RWPE1 (cell line): Measurements from ENCODE around the gene KIF18B.

Experiments used
- CTCF ChIA-PET: fragments of 350-600 bp; sonication (Branson Sonifier 250); formaldehyde crosslinking; extraction: SDS; loops from one replicate; lab custom pipeline; 2021; lab: Yijun Ruan, JAX
- POLR2A ChIA-PET: fragments of 400-600 bp; formaldehyde crosslinking; extraction: SDS; loops from one replicate; lab custom pipeline; 2020; ENCODE audit warnings: antibody characterized with exemption; ENCODE audit not compliant: low non-redundant PET; lab: Yijun Ruan, JAX
- DNase-seq: peaks from one replicate; pipeline ENCODE4 v3.0.0; 2012; ENCODE audit warnings: low spot score
- H3K27ac ChIP-seq: fragments of 450-650 bp; 2 replicates; pipeline ENCODE4 v1.5.1; 2017
- TF ChIP-seq, protein P1 (sequence below): fragments of 450-650 bp; conservative IDR thresholded peaks from 2 replicates; pipeline ENCODE4 v1.5.1; 2017; ENCODE audit warnings: low read depth, mild to moderate bottlenecking

The KIF18B gene

GRCh38 chr17:44979426-44979995, 31.9 kb upstream of the KIF18B start:
- TF ChIP-seq, protein P1, sequence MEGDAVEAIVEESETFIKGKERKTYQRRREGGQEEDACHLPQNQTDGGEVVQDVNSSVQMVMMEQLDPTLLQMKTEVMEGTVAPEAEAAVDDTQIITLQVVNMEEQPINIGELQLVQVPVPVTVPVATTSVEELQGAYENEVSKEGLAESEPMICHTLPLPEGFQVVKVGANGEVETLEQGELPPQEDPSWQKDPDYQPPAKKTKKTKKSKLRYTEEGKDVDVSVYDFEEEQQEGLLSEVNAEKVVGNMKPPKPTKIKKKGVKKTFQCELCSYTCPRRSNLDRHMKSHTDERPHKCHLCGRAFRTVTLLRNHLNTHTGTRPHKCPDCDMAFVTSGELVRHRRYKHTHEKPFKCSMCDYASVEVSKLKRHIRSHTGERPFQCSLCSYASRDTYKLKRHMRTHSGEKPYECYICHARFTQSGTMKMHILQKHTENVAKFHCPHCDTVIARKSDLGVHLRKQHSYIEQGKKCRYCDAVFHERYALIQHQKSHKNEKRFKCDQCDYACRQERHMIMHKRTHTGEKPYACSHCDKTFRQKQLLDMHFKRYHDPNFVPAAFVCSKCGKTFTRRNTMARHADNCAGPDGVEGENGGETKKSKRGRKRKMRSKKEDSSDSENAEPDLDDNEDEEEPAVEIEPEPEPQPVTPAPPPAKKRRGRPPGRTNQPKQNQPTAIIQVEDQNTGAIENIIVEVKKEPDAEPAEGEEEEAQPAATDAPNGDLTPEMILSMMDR = no peak
- CTCF ChIA-PET = interaction anchor here (0.6 kb wide), 1 partner anchor 1190 kb away, joined by 3 read pairs; no protein-coding TSS in a partner anchor
- DNase-seq = no peak
- H3K27ac ChIP-seq = peak overlapping the region; percentile 90
- POLR2A ChIA-PET = no interaction called here

DNA sequence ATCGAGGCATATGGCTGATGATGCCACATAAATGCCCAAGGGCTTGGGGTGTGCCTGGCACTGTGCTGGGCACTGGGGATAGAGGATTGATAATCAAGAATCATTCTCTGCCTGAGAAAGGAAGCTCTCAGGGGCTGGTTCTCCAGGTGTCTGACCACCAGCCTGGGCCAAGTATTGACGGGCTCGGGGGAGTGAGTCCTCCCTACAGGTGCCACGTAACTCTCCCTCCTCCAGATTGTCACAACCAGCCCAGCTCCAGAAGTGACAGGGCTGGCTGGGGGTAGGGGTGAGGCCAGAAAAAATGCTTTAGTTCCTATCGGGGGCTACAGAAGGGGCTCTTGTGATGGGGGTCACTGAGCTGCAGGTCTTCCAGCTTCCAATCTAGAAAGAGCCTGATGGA, 31.2 kb upstream of the KIF18B start:
- TF ChIP-seq, protein P1 = no peak
- ChIA-PET CTCF (interaction anchor here (0.6 to 0.7 kb wide), 2 partner anchors 43 to 1190 kb away, joined by 3 read pairs; no protein-coding TSS in a partner anchor), POLR2A (no interaction called here)
- no peak for DNase-seq
- no peak overlapping the region for H3K27ac ChIP-seq

- CTCF ChIA-PET = no interaction called here
- TF ChIP-seq, protein P1 = no peak
- peak overlapping the region; percentile 7; the same call in 1 of the 2 replicates for H3K27ac ChIP-seq
- DNase-seq = no peak
- POLR2A ChIA-PET = no interaction called here
Measured at GRCh38 chr17:44977814-44978550, 30.4 kb upstream of the KIF18B start.

DNA sequence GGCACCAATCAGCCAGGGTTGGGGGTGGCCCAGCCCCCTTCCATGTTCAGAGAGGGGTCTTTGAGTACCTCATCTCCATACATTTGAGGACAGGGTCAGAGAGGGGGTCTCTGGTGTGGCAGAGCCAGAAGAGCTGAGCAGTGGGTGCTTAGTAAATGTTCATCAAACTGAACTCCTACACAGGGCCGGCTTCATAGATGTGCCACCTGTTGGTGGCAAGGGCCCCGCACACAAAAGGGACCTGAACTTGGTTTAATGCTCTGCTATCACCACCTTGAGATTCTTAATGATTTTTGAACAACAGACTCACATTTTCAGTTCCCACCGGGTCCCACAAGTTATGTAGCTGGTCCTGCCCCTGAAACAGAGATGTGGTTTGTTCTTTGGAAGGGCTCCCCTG, 29.5 kb upstream of the KIF18B start:
- ChIA-PET POLR2A (interaction anchor here (0.5 to 0.6 kb wide), 2 partner anchors 27 to 34 kb away, joined by 4 to 6 read pairs; no protein-coding TSS in a partner anchor), CTCF (no interaction called here)
- H3K27ac ChIP-seq = peak overlapping the region; percentile 7; the same call in 1 of the 2 replicates
- no peak for DNase-seq
- TF ChIP-seq, protein P1 = no peak

- TF ChIP-seq, protein P1 = no peak
Measured at GRCh38 chr17:44976206-44976605, 28.6 kb upstream of the KIF18B start.

GRCh38 chr17:44972953-44973352, 25.4 kb upstream of the KIF18B start:
- CTCF ChIA-PET = interaction anchor here (0.6 to 0.7 kb wide), 2 partner anchors 9 to 20 kb away, joined by 3 to 7 read pairs; no protein-coding TSS in a partner anchor
- H3K27ac ChIP-seq = peak overlapping the region; percentile 94
- TF ChIP-seq, protein P1 = no peak
- peak; percentile 69 for DNase-seq
- POLR2A ChIA-PET = no interaction called here

More at GRCh38 chr17:44976206-44976605, 28.6 kb upstream of the KIF18B start:
- no peak for DNase-seq
- peak overlapping the region; percentile 4; the same call in 1 of the 2 replicates for H3K27ac ChIP-seq
- POLR2A ChIA-PET = interaction anchor here (0.5 to 0.6 kb wide), 2 partner anchors 27 to 35 kb away, joined by 4 to 6 read pairs; no protein-coding TSS in a partner anchor
- CTCF ChIA-PET = no interaction called here
